ENCODE measurements around the gene KCNN4.
"Not testable (repeated sequence)": the region's sequence is repeated elsewhere in the genome, so short reads cannot be mapped to it uniquely, and the experiment has no call there.

KCNN4 gene

DNA sequence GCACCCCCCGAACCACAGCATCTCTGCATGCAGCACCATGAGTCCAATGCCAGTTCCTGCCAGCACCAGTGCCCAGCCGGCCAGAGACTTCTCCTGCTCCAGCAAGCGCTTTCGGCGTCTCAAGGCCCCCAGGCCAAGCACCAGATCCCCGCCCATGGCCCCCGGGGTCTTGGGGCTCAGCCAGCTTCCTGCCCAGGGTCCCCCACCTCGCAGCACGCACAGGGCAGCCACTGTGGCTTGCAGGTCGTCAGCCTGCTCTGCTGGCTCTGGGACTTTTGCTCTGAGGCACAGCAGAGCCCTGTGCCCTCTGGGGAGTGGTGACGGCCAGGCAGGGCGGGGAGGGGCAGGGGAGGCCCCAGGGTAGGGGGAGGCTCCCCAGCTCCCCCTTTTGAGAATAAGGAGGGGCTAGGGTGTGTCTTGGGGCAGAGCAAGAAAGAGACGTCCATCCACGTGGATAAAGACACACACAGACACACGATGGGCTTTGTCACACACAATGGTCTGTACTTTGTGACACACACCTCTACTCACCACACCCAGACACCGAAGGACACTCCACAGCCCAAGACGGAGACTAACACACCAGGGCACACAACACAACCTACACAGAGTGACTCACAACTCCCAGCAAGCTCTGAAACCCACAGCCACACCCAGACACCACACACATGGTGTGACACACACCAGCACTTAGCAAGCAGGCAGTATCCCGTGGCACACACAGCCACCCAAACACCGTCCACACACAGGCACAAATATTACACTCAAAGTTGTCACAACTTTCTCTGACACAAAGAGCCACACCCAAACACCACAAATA lies at the start of gene KCNN4:
Gene KCNN4 (minus strand): TSS at position 268 of the 820 bp plus-strand sequence. CDS start 112 bp downstream, at position 156.
- DNase-seq (ENCODE audit: low spot score): peak; percentile 88

DNA sequence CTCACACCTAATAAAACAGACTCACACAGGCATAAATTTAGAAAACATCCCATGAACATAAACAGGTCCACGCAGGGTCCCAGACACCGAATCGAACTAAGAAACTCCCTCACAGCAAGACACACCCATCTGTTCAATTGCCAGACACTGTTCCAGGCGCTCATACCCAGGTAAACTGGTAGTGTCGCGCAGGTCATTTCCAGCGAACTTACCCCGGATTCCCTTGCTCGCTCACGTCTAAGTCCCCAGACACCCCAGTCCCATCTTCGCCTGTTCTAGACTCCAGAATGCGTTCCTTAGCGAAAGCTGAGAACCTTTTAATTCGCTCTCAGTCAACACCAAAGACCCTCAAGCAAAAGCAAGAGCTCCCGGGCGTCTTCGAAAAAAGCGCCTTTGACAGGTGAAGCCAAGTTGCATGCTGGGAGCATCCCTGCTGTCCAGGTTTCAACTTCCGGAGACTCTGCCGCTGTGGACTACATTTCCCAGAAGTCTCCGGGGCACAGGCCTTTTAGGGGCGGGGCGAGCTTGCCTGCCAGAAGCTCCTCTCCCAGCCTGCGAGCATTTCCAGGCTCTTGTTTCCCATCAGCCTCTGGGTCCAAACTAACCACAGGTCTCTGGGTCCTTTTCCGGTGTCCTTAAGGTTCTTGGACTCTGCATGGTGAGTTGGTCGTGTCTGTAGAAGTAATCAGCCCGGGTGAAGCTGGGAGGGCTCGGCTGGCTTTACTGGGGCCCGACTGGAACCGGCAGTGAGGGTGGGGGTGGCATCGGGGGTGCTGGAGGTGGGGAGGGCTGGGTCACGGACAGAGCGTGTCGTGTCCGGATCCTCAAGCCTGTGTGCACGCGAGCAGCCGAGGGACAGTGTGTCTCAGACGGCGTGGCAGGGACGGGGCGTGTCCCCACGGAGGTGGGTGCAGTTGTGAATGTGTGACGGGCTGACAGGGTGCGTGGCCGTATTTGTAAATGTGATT lies 46.3 kb upstream of the KCNN4 start, which contains the start of gene ZNF283:
Gene ZNF283 (plus strand): TSS at position 535 of the 968 bp plus-strand sequence. CDS start 6,184 bp downstream, outside the sequence.
- peak; percentile 86 for DNase-seq (ENCODE audit: low spot score)

DNA sequence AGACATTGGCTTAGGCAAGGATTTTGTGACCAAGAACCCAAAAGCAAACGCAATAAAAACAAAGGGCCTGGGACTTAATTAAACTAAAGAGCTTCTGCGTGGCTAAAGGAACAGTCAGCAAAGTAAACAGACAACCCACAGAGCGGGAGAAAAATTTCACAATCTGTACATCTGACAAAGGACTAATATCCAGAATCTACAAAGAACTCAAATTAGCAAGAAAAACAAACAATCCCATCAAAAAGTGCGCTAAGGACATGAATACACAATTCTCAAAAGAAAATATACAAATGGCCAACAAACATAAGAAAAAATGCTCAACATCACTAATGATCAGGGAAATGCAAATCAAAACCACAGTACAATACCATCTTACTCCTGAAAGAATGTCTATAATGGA lies 43.8 kb upstream of the KCNN4 start:
- DNase-seq (ENCODE audit: low spot score): not testable (repeated sequence)

DNA sequence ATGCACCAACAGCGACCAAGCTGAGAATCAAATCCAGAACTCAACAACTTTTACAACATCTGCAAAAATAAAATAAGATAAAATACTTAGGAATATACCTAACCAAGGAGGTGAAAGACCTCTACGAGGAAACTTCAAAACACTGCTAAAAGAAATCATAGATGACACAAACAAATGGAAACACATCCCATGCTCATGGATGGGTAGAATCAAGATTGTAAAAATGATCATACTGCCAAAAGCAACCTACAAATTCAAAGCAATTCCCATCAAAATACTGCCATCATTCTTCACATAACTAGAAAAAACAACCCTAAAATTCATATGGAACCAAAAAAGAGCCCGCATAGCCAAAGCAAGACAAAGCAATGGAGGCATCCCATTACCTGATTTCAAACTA lies 43.1 kb upstream of the KCNN4 start:
- DNase-seq (ENCODE audit: low spot score): not testable (repeated sequence)

DNA sequence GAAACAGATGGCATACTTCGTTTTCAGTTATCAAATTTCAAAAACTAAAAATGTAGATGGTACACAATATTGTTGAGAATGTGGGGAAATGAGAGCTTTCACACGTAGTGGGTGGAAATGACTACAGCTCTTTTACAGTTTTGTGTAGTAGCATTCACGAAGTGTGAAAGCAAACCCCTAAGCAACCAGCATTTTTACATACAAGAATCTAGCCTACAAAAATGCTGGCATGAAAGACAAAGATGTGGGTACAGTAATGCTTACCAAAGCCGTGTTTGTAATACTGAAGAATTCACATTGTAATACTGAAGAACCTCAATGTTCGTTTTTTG lies 40.1 kb upstream of the KCNN4 start:
- no peak for DNase-seq (ENCODE audit: low spot score)

DNA sequence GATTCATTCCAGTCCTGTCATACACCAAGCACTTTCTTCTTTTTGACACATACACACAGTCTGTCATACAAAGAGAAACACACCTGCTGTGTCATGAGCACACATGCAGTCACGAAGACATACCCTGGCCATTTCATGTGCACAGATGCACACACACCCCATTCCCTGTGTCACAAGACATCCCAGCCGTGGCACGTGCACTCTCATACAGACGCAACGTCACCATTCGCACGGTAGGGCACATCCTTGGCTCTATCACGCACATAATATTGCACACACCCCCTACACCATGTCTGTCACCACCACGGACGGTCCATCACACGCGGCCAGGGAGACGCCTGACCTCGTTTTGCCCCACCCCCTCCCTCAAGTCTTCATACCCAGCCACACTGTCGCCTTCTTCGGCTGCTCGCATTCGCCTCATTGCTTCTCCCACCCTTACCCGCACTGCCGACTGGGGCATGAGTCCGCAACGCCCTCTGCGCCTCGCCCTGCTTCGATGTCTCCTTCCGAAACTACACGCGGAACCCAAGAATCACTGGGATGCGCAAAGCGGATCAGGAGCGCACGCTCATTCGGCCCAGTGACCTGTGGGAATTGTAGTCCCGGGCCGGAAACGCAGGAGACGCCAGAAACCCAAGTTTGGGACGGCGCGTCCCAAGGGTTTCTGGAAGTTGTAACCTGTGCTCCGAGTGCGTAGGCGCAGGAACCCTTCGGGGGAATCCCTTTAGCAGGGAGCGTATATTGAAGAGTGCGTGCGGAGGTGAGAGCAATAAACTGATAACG lies 39.5 kb upstream of the KCNN4 start:
- peak; percentile 20 for DNase-seq (ENCODE audit: low spot score)

DNA sequence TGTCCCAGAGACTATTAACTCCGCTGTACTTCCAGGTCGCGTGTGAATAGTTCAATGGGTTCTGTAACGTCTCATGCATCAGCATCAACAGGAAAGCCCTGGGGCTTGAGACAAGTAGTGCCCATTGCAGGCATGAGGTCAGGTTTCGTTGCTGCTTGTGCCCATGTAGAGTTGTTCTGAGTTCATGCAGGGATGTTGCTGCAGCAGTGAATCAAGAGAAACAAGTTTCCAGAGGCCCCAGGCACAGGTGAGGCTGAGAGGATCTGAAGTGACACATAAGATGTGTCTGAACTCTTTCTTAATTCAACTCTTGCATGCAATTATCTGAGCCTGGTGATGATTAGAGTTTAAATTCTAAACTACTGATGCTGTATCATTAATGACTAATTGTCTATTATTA lies 37.7 kb upstream of the KCNN4 start:
- DNase-seq (ENCODE audit: low spot score): no peak

DNA sequence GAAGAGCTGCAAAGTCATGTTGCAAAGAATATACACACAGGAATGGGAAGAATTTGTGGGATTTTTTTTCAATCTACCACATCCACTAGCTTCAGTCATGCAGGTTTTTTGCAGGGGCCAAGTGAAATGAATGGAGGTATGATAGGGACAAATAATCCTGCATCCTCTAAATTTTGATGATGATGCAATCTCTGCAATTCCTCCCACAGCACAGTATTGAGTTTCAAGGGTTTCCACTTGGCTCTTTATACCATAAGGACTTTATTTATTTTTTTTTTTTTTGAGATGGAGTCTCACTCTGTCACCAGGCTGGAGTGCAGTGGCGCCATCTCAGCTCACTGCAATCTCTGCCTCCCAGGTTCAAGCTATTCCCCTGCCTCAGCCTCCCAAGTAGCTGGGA lies 36.7 kb upstream of the KCNN4 start:
- DNase-seq (ENCODE audit: low spot score): not testable (repeated sequence)

DNA sequence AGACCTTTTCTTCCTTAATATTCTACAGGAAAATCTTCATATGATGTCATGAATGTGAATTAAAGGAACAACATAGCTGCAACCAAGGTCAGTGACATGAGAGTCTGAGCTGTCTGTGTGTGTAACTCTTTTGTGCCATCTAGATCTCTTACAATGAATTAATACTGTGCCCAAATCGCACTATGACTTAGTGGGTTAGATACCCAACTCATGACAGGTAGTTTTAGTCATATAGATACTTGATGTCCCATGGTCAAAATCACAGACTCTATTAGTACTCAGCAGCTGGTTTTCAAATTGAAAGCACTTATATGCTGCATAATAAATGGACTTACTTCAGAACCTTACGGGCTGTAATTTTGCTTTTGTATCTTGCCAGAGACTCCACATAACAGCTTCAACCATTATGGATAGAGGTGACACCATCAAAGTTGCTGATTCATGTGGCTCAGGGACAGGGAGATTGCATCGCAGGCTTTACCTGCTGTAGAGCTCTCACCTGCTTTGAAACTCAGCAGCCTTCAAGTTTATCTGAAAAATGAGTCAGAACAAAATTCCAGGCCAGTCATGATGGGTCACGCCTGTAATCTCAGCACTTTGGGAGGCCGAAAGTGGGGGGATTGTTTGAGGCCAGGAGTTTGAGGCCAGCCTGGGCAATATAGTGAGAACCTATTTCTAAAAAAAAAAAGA lies 34.0 kb upstream of the KCNN4 start:
- no peak for DNase-seq (ENCODE audit: low spot score)

DNA sequence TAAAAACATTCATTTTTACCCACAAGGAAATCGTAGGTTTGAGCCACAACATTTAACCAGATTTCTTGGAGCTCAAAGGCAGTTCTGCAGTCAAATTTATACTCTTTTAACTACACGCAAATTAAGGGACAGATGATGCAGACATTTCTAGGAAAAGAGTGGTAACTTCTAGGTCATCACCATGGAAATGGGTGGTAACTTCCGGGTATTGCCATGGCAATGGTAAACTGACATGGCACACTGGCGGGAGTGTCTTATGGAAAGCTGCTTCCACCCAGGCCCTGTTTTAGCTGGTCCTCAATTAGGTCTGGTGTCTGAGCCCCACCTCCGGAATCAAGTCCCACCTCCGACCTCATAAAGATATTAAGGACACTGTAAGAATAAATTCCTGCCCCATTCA lies 31.9 kb upstream of the KCNN4 start:
- peak; percentile 50 for DNase-seq (ENCODE audit: low spot score)

DNA sequence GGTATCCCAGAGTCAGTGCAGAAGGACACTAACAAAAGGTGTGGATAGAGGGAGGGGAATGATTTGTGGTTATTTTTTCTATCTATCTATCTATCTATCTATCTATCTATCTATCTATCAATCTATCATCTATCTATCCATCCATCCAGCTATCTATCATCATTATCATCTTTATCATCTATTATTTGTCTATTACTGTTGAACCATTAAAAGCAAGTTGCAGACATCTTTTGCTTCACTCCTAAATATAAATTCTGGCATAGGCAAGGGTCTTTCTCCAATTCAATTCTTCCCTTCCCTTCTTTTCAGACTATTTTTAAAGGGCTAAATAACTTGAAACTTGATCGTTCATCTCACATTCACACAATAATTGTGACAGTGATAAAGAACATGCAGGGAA lies 31.5 kb upstream of the KCNN4 start:
- DNase-seq (ENCODE audit: low spot score): no peak

DNA sequence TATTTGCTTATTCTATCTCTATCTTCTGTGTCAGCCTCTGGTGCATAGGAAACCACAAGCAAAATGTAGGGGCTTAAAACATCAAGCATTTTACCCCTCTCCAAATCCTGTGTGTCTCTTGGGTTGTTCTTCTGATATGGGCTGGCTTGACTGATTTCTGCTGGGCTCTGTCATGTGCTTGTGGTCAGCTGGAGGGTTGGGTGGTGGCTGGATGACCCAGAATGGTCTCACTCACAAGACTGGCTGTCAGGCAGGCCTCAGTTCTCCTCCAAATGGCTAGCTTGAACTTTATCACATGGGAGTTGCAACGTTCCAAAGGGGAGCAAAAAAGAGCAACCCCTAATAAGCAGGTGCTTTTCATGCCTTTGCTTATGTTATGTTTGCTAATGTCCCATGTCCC lies 31.1 kb upstream of the KCNN4 start:
- no peak for DNase-seq (ENCODE audit: low spot score)

DNA sequence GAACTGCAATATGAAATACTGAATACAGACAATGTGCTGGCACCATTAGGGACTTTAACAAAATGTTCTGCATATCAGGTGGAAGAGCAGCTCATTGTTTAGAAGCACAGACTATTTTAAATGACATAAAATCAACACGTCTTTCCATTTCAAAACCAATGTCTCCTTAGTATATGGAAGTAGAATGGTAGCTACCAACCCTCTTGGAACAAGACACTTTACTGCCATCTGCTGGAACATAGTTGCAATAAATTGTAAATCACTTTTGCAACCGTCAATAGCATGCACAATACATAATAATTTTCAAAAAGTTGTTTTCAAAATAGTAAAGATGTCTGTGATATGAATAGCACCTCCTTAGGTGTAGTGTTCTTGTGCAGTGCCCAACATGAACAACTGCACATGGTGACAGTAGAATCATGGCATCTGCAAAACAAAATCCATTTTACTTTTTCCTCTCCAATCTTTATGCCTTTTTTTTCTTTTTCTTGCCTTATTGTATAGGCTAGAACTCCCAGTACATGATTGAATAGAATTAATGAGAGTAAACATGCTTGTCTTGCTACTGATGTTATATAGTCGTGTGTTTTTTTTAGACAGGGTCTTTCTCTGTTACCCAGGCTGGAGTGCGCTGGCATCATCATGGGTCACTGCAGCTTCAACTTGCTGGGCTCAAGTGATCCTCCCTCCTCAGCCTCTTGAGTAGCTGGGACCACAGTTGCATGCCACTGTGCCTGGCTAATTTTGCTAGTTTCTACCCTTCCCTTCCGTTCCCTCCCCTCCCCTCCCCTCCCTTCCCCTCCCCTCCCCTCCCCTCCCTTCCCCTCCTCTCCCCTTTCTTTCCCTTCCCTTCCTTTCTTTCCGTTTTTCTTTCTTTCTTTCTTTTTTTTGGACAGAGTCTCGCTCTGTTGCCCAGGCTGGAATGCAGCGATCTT lies 29.3 kb upstream of the KCNN4 start:
- peak; percentile 67 for DNase-seq (ENCODE audit: low spot score)

DNA sequence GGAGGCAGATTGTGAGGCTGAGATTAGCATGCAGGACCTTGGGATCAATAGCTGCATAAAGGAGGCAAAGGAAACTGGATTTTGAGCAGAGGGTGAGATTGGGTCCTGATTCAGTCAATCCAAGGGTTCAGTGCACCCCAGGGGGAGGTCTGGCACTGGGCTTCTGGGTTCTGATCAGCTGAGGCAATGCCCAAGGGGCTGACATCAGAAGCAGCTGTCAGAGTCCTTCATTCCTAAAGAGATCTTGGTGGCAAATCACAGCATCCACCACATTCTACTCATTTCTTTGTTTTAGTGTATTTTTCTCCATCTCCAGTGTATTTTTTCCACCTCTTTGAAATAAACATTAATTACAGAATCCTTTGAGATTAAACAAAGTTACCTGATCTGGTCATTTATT lies 26.9 kb upstream of the KCNN4 start:
- no peak for DNase-seq (ENCODE audit: low spot score)

DNA sequence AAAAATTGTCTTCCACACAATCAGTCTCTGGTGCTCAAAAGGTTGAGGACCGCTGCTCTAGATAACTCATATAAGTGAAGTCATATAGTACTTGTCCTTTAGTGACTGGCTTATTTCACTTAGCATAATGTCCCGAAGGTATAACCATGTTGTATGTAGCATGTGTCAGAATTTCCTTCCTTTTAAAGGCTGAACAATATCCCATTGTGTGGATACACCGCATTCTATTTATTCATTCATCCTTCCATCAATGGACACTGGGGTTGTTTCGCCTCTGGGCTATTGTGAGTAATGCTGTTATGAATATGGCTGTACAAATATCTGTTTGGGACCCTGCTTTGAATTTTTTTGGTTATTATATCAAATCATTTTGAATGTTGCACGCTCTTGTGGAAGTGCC lies 26.1 kb upstream of the KCNN4 start:
- DNase-seq (ENCODE audit: low spot score): no peak

DNA sequence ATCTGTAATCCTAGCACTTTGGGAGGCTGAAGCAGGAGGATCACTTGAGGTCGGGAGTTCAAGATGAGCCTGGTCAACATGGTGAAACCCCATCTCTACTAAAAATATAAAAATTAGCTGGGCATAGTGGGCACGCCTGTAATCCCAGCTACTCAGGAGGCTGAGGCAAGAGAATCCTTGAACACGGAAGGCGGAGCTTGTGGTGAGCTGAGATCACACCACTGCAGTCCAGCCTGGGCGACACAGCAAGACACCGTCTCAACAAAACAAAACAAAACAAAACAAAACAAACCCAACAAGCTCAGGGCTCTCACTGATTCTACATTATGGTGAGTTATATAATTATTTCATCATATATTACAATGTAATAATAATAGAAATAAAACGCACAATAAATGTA lies 25.6 kb upstream of the KCNN4 start:
- not testable (repeated sequence) for DNase-seq (ENCODE audit: low spot score)

DNA sequence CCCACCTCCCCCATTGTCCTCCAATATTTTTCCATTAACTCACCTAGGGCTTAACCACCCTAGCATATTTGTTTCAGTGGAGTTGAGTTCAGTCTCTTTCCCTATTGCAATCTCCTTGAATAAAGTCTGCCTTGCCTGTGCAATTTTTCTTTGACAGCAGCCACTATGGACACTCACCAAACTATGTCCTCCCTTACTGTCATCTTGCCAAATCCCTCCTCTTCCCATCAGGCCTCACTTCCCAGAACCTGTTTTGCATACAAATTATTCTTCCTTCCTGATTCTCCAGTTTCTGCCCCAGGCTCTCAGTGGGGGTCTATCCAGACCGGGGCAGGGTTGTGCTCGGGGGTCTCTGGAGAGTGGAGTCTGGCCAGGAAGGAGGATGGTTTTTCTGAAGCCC lies 23.7 kb upstream of the KCNN4 start:
- DNase-seq (ENCODE audit: low spot score): no peak

DNA sequence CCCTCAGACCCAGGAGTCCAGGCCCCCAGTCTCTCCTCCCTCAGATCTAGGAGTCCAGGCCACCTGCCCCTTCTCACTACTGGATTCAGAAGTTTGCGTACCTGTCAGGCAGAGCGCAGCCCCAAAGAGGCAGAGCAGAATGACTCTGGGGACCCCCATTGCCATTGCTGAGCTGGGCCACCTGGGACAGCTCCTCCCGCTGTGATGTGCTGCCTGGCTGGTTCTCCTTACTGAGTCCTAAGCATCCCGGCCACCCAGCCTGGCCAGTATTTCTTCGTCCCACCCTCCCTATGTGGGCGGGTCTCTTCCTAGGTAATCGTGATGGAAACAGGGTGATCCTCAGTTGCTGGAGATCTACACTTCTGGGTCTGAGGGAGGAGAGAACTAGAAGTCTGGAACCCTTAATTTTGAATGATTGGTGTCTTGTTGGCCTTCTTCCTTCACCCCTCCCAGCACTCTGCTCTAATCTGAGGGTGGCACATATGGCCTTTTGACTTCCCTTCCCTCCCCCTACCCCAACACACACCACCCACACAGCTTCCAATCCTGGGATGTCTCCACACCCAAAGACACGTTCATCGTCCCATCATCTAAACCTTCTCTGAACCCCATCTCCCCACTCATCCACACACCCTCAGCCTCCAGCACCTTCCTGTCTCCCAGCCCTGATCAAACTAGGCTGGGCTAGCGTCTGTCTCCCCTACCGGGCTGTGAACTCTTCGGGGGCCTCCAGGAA lies 21.6 kb upstream of the KCNN4 start, which contains the start of gene LYPD5:
Gene LYPD5 (minus strand): TSS at position 232 of the 736 bp plus-strand sequence. CDS start 67 bp downstream, at position 165.
- DNase-seq (ENCODE audit: low spot score): no peak

DNA sequence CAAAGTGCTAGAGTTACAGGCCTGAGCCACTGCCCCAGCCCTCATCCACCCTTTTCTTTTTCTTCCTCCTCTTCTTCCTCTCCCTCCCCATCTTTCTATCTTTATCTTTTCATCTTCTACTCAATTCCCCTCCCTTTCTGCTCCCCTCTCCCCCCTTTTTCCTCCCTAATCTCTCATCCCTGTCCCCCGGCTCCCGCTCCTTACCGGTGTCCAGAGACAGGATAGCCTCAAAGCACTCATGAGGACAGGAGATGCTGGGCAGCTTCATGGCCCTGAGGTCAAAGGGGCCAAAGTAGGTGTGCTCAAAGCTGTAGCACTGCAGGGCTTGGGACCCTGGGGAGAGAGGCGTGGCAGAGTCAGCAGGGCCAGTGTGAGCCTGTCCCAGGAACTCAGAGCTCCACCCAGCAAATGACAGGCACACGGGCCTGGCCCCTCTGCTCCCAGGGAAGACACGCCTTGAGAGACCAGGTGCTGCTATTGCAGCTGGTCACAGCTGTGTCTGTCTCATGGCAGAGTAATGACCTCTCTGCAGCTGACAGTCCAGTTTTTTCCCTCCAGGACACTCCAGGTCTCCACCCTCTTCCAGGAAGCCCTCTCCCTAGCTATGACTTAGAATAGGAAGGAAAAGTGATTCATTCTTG lies 18.8 kb upstream of the KCNN4 start:
- no peak for DNase-seq (ENCODE audit: low spot score)

Data from CD4-positive, alpha-beta T cell treated with Interleukin-2 at 100 ng/mL for 4 hours (primary cell).